PC-3 (cell line): ENCODE data around the gene DHX57. TPM values are rescaled to one million over a fixed set of nuclear protein-coding genes. Genes with fewer than 3 reads are reported as not detected.

Experiments
- ATAC-seq: fragments of 200-7000 bp; cut with Tn5 transposase; 2 replicates; pipeline ENCODE4 v1.9.1; 2020; ENCODE audit warnings: mild to moderate bottlenecking, moderate library complexity
- BruUV-seq: library from RNA; stranded (reverse); fragments of 400-500 nt; replicated peaks from 2 replicates; lab custom pipeline; 2021; lab: Mats Ljungman, UMichigan
- CTCF ChIA-PET: fragments of 300-600 bp; sonication (Branson Sonifier 250); formaldehyde crosslinking; loops from one replicate; lab custom pipeline; 2022; ENCODE audit warnings: antibody characterized with exemption; lab: Charles Lee
- POLR2A ChIA-PET: fragments of 300-600 bp; sonication (Branson Sonifier 250); formaldehyde crosslinking; loops from one replicate; lab custom pipeline; 2022; ENCODE audit warnings: antibody characterized with exemption; ENCODE audit not compliant: unreplicated experiment; lab: Charles Lee
- DNase-seq: peaks from one replicate; pipeline ENCODE4 v3.0.0-alpha.2; 2015
- H2AFZ ChIP-seq: fragments of 300-600 bp; sonication (generic); 2 replicates; pipeline ENCODE4 v1.6.0; 2016; ENCODE audit warnings: antibody characterized with exemption, low read length
- H3F3A ChIP-seq: fragments of 300-600 bp; sonication (generic); one replicate; pipeline ENCODE4 v1.6.0; 2017; ENCODE audit warnings: antibody characterized with exemption, low read length, control low read depth, mild to moderate bottlenecking; ENCODE audit not compliant: unreplicated experiment
- H3K27ac ChIP-seq: fragments of 300-600 bp; sonication (generic); 2 replicates; pipeline ENCODE4 v1.5.1; 2016; ENCODE audit warnings: mild to moderate bottlenecking, low read length
- H3K27me3 ChIP-seq: fragments of 300-600 bp; sonication (generic); 2 replicates; pipeline ENCODE4 v1.6.1; 2016; ENCODE audit warnings: low read length, mixed read lengths
- H3K36me3 ChIP-seq: fragments of 300-600 bp; sonication (generic); 2 replicates; pipeline ENCODE4 v1.6.1; 2016; ENCODE audit warnings: low read depth, mixed run types, low read length, mixed read lengths
- H3K4me1 ChIP-seq: fragments of 300-600 bp; sonication (generic); 2 replicates; pipeline ENCODE4 v1.5.1; 2016; ENCODE audit warnings: low read length; ENCODE audit not compliant: insufficient read depth
- H3K4me2 ChIP-seq: fragments of 300-600 bp; sonication (generic); 2 replicates; pipeline ENCODE4 v1.6.0; 2016; ENCODE audit warnings: low read length
- H3K4me3 ChIP-seq: fragments of 300-600 bp; sonication (generic); 2 replicates; pipeline ENCODE4 v1.5.1; 2016; ENCODE audit warnings: mild to moderate bottlenecking, low read length, mixed read lengths
- H3K79me2 ChIP-seq: fragments of 300-600 bp; sonication (generic); 2 replicates; pipeline ENCODE4 v1.6.1; 2017; ENCODE audit warnings: low read length, mixed read lengths
- H3K9ac ChIP-seq: fragments of 300-600 bp; sonication (generic); 2 replicates; pipeline ENCODE4 v1.6.0; 2016; ENCODE audit warnings: mild to moderate bottlenecking, low read length
- H3K9me2 ChIP-seq: fragments of 300-600 bp; sonication (generic); replicated peaks from 2 replicates; pipeline ENCODE4 v1.6.1; 2016; ENCODE audit warnings: mixed run types, low read length, mixed read lengths
- H3K9me3 ChIP-seq: fragments of 300-600 bp; sonication (generic); 2 replicates; pipeline ENCODE4 v1.6.1; 2016; ENCODE audit warnings: low read length, mixed read lengths
- H4K20me1 ChIP-seq: fragments of 300-600 bp; sonication (generic); 2 replicates; pipeline ENCODE4 v1.6.1; 2016; ENCODE audit warnings: low read length, mixed read lengths
- CTCF ChIP-seq: fragments of 300-600 bp; sonication (generic); conservative IDR thresholded peaks from 2 replicates; pipeline ENCODE4 v1.5.1; 2017; ENCODE audit warnings: antibody characterized with exemption, low read depth, mild to moderate bottlenecking, low read length
- EZH2 ChIP-seq: fragments of 300-600 bp; sonication (generic); IDR thresholded peaks from one replicate; pipeline ENCODE4 v1.6.1; 2017; ENCODE audit warnings: antibody characterized with exemption, mild to moderate bottlenecking, low read length; ENCODE audit not compliant: unreplicated experiment
- EZH2phosphoT487 ChIP-seq: fragments of 300-600 bp; sonication (generic); IDR thresholded peaks from 2 replicates; pipeline ENCODE4 v1.6.1; 2018; ENCODE audit warnings: mild to moderate bottlenecking, antibody characterized with exemption, low read length, borderline replicate concordance
- intact Hi-C: fragments of 100-400 bp; cut with micrococcal nuclease; formaldehyde crosslinking; loops from 2 replicates; pipeline ENCODE4 v1.9.0; 2023
- total RNA-seq: library from RNA; depleted of rRNA; stranded (reverse); fragments of >200 nt; gene quantifications from 2 replicates; pipeline ENCODE4 v1.2.3, GENCODE V29; 2014

The DHX57 gene
- total RNA-seq, 1 experiment from 2014 or later: 17.5 TPM

- BruUV-seq: no TSS peak
- CTCF ChIA-PET: no interaction called here
- POLR2A ChIA-PET: no interaction called here
- Histone ChIP-seq H3K9ac (no peak overlapping the region), H3K27me3 (no peaks in the 10 kb centered on the region), H3K4me3 (no peak overlapping the region), H3K79me2 (no peaks in the 10 kb centered on the region), H3K27ac (no peak overlapping the region), H3K4me1 (no peaks in the 10 kb centered on the region), H4K20me1 (no peaks in the 10 kb centered on the region), H3K9me3 (no peaks in the 10 kb centered on the region), H3F3A (no peaks in the 10 kb centered on the region), H2AFZ (no peak overlapping the region), H3K9me2 (no peaks in the 10 kb centered on the region), H3K4me2 (no peak overlapping the region), H3K36me3 (no peaks in the 10 kb centered on the region)
- intact Hi-C loops: no loop called here
- DNase-seq (no peak), ATAC-seq (no peak)
- TF ChIP-seq EZH2phosphoT487: no peak
Observed at GRCh38 chr2:38791744-38792143, 84.0 kb downstream of the DHX57 start.

DNA sequence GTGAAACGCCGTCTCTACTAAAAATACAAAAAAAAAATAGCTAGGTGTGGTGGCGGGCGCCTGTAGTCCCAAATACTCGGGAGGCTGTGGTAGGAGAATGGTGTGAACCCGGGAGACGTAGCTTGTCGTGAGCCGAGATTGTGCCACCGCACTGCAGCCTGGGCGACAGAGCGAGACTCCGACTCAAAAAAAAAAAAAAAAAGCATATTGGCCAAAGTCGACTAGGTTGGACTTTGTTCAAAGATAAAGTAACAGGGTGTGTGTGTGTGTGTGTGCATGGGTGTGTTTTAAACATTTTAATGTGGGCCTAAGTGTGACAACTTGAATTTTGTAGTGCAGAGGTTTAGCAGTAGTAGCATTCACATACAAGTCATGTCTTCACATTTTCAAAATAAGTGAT is 86.0 kb downstream of the DHX57 start:
- intact Hi-C loops: no loop called here
- Histone ChIP-seq H3K79me2 (no peaks in the 10 kb centered on the region), H3K4me3 (no peak overlapping the region), H3K27me3 (no peaks in the 10 kb centered on the region), H3F3A (no peaks in the 10 kb centered on the region), H3K9ac (no peak overlapping the region), H3K9me3 (no peaks in the 10 kb centered on the region), H3K4me1 (no peaks in the 10 kb centered on the region), H2AFZ (no peak overlapping the region), H3K36me3 (no peaks in the 10 kb centered on the region), H3K4me2 (no peak overlapping the region), H3K27ac (no peak overlapping the region), H3K9me2 (no peaks in the 10 kb centered on the region), H4K20me1 (no peaks in the 10 kb centered on the region)
- ChIA-PET CTCF (no interaction called here), POLR2A (no interaction called here)
- TF ChIP-seq EZH2phosphoT487 (no peak), CTCF (no peak), EZH2 (no peak)
- ATAC-seq (no peak), DNase-seq (no peak)
- no TSS peak for BruUV-seq

- Histone ChIP-seq H3K9me3 (no peaks in the 10 kb centered on the region), H3K9ac (no peak overlapping the region), H3K4me3 (no peak overlapping the region), H3K9me2 (no peaks in the 10 kb centered on the region), H3K27ac (no peak overlapping the region), H2AFZ (no peak overlapping the region), H3K4me2 (no peak overlapping the region), H3K27me3 (no peaks in the 10 kb centered on the region), H4K20me1 (no peaks in the 10 kb centered on the region), H3F3A (no peaks in the 10 kb centered on the region), H3K79me2 (no peaks in the 10 kb centered on the region), H3K36me3 (no peaks in the 10 kb centered on the region), H3K4me1 (no peaks in the 10 kb centered on the region)
- intact Hi-C loops: no loop called here
- DNase-seq (no peak), ATAC-seq (no peak)
- ChIA-PET POLR2A (interaction anchor here (0.6 kb wide), 1 partner anchor 37 kb away, joined by 3 read pairs; the partner anchor contains the start of gene SRSF7), CTCF (no interaction called here)
- no TSS peak for BruUV-seq
- TF ChIP-seq EZH2 (no peak), EZH2phosphoT487 (no peak), CTCF (no peak)
Observed at GRCh38 chr2:38788306-38788705, 87.4 kb downstream of the DHX57 start.
